HepG2 (cell line): ENCODE measurements around the gene TNFSF13. TPM values are rescaled to one million over a fixed set of nuclear protein-coding genes. Genes with fewer than 3 reads are reported as not detected.

Experiments used
- ARID3A ChIP-seq: IDR thresholded peaks from 2 replicates; pipeline ENCODE4 v1.6.1; 2012; ENCODE audit warnings: low read depth, low read length, improper control_type of control experiment
- BORCS8-MEF2B ChIP-seq: sonication (generic); formaldehyde crosslinking; IDR thresholded peaks from 2 replicates; pipeline ENCODE4 v1.8.0; 2022; ENCODE audit warnings: mild to moderate bottlenecking, missing genetic modification reagents
- CREM ChIP-seq, 2 experiments: sonication (generic) in 1 of 2; formaldehyde crosslinking in 1 of 2; IDR thresholded peaks; 2 replicates each; pipeline versions ENCODE4 v1.4.0 to v1.6.1; 2016 to 2020; ENCODE audit warnings: antibody characterized with exemption in 1 of 2, mild to moderate bottlenecking in 1 of 2, missing genetic modification reagents in 1 of 2
- DMAP1 ChIP-seq: IDR thresholded peaks from 2 replicates; pipeline ENCODE4 v1.6.1; 2016
- E2F2 ChIP-seq: sonication (generic); formaldehyde crosslinking; IDR thresholded peaks from 2 replicates; pipeline ENCODE4 v1.4.0; 2020; ENCODE audit warnings: missing genetic modification reagents, borderline replicate concordance
- EED ChIP-seq: sonication (generic); formaldehyde crosslinking; IDR thresholded peaks from 2 replicates; pipeline ENCODE4 v1.5.0; 2020; ENCODE audit warnings: mild to moderate bottlenecking, missing genetic modification reagents
- IRF2 ChIP-seq: IDR thresholded peaks from 2 replicates; pipeline ENCODE4 v1.6.1; 2018; ENCODE audit warnings: missing genetic modification reagents, missing compliant biosample characterization
- KAT7 ChIP-seq: IDR thresholded peaks from 2 replicates; pipeline ENCODE4 v1.6.1; 2018; ENCODE audit warnings: borderline replicate concordance, missing compliant biosample characterization
- KLF11 ChIP-seq: IDR thresholded peaks from 2 replicates; pipeline ENCODE4 v1.6.1; 2016; ENCODE audit warnings: missing compliant biosample characterization
- MATR3 ChIP-seq: sonication (generic); formaldehyde crosslinking; IDR thresholded peaks from 2 replicates; pipeline ENCODE4 v1.4.0; 2020; ENCODE audit warnings: missing genetic modification reagents
- MXD3 ChIP-seq: IDR thresholded peaks from 2 replicates; pipeline ENCODE4 v1.6.1; 2016; ENCODE audit warnings: mild to moderate bottlenecking, missing biosample characterization, missing genetic modification reagents
- NCOA2 ChIP-seq: sonication (generic); formaldehyde crosslinking; IDR thresholded peaks from 2 replicates; pipeline ENCODE4 v1.8.0; 2022; ENCODE audit warnings: inconsistent platforms
- SP4 ChIP-seq: sonication (generic); formaldehyde crosslinking; IDR thresholded peaks from 2 replicates; pipeline ENCODE4 v1.8.1; 2023; ENCODE audit warnings: mild to moderate bottlenecking, missing genetic modification reagents
- SPEN ChIP-seq: sonication (generic); formaldehyde crosslinking; IDR thresholded peaks from 2 replicates; pipeline ENCODE4 v1.5.1; 2020; ENCODE audit warnings: low read depth, mild to moderate bottlenecking, missing genetic modification reagents
- TEF ChIP-seq: sonication (generic); formaldehyde crosslinking; IDR thresholded peaks from 2 replicates; pipeline ENCODE4 v1.5.0; 2020; ENCODE audit warnings: missing genetic modification reagents
- YY1 ChIP-seq: IDR thresholded peaks from 2 replicates; pipeline ENCODE4 v1.6.1; 2011; ENCODE audit warnings: low read length, low read depth, moderate library complexity, mild to moderate bottlenecking; ENCODE audit not compliant: insufficient read depth, insufficient replicate concordance
- ZBTB25 ChIP-seq: IDR thresholded peaks from 2 replicates; pipeline ENCODE4 v1.6.1; 2018; ENCODE audit warnings: missing genetic modification reagents
- ZC3H13 ChIP-seq: sonication (generic); formaldehyde crosslinking; IDR thresholded peaks from 2 replicates; pipeline ENCODE4 v1.8.1; 2023; ENCODE audit warnings: mild to moderate bottlenecking, missing genetic modification reagents, moderate library complexity
- ZFP37 ChIP-seq: sonication (generic); formaldehyde crosslinking; IDR thresholded peaks from 2 replicates; pipeline ENCODE4 v1.4.0; 2020; ENCODE audit warnings: missing genetic modification reagents, borderline replicate concordance
- ZNF136 ChIP-seq: sonication (generic); formaldehyde crosslinking; IDR thresholded peaks from 2 replicates; pipeline ENCODE4 v1.8.1; 2022; ENCODE audit warnings: low read depth, mild to moderate bottlenecking, moderate library complexity, missing genetic modification reagents
- ZNF143 ChIP-seq: sonication (generic); formaldehyde crosslinking; IDR thresholded peaks from 2 replicates; pipeline ENCODE4 v1.4.0; 2020; ENCODE audit warnings: missing genetic modification reagents
- ZNF225 ChIP-seq: sonication (generic); formaldehyde crosslinking; IDR thresholded peaks from 2 replicates; pipeline ENCODE4 v1.4.0; 2020; ENCODE audit warnings: mild to moderate bottlenecking, missing genetic modification reagents
- ZNF557 ChIP-seq: sonication (generic); formaldehyde crosslinking; IDR thresholded peaks from 2 replicates; pipeline ENCODE4 v1.4.0; 2020; ENCODE audit warnings: missing genetic modification reagents
- ZNF563 ChIP-seq: sonication (generic); formaldehyde crosslinking; IDR thresholded peaks from 2 replicates; pipeline ENCODE4 v1.8.0; 2022; ENCODE audit warnings: mild to moderate bottlenecking, moderate library complexity, missing genetic modification reagents
- ZNF605 ChIP-seq: sonication (generic); formaldehyde crosslinking; IDR thresholded peaks from 2 replicates; pipeline ENCODE4 v1.8.0; 2022; ENCODE audit warnings: mild to moderate bottlenecking, missing genetic modification reagents
- ZNF616 ChIP-seq: sonication (generic); formaldehyde crosslinking; IDR thresholded peaks from 2 replicates; pipeline ENCODE4 v1.5.0; 2020; ENCODE audit warnings: low read depth, mild to moderate bottlenecking, missing genetic modification reagents
- polyA plus RNA-seq, 8 experiments: library from polyadenylated mRNA; depleted of rRNA in 3 of 8; stranded (reverse) in 7 of 8; unstranded in 1 of 8; fragments of >200 nt; fragmentation: Illumina TruSeq in 4 of 8; extraction: Trizol in 4 of 8; gene quantifications; 2 replicates each; pipeline versions ENCODE4 v1.2.1 to v1.2.3, GENCODE V29; 2011 to 2016; ENCODE audit warnings: low read depth in 4 of 8, missing spikeins in 1 of 8, mixed read lengths in 1 of 8; ENCODE audit not compliant: insufficient read depth in 1 of 8
- total RNA-seq, 5 experiments: library from RNA; depleted of rRNA; stranded (reverse); fragments of >200 nt; fragmentation: Illumina TruSeq; extraction: Trizol; gene quantifications; 2 replicates each; pipeline ENCODE4 v1.2.3, GENCODE V29; 2016; ENCODE audit warnings: low read depth in 1 of 5

Gene TNFSF13
- total and polyA plus RNA-seq, 2 of the 13 experiments (the other 11 are each of a cell fraction or from before 2014, with no cell fraction given) = 2.5 to 3.3 TPM

GRCh38 chr17:7561589-7562207 is 3.1 kb downstream of the TNFSF13 start, which contains the start of gene SENP3 (continued):
- TF ChIP-seq E2F2 (CRISPR knock-in tag) = peak; percentile 36; the same call in 1 of the 2 replicates
- no peak for TF ChIP-seq EED (CRISPR knock-in tag)
- no peak for TF ChIP-seq KLF11 (CRISPR knock-in tag)
- TF ChIP-seq ZNF563 (CRISPR knock-in tag) = no peak
- no peak; the same call in none of the 2 replicates for TF ChIP-seq IRF2
- TF ChIP-seq ZNF557 (CRISPR knock-in tag) = no peak
- TF ChIP-seq CREM (IDR thresholded peaks at IDR 0.05) = peak; percentile 70
- TF ChIP-seq CREM (CRISPR knock-in tag; IDR thresholded peaks at IDR 0.05) = peak; percentile 72; the same call in 1 of the 2 replicates
- 0 out of 2 replicates have a peak, but pooled peaks have one; percentile 5 for TF ChIP-seq ZNF225
- TF ChIP-seq ZBTB25 (CRISPR knock-in tag) = peak; percentile 74; the same call in 1 of the 2 replicates
- TF ChIP-seq KAT7 (CRISPR knock-in tag) = peak; percentile 91; the same call in 1 of the 2 replicates
- TF ChIP-seq ZNF143 = peak; percentile 49; the same call in 1 of the 2 replicates
- no peak for TF ChIP-seq ZNF605 (CRISPR knock-in tag)
- no peak for TF ChIP-seq TEF (CRISPR knock-in tag)
- no peak for TF ChIP-seq ZFP37 (CRISPR knock-in tag)
- TF ChIP-seq MXD3 (CRISPR knock-in tag) = no peak; the same call in 1 of the 2 replicates
- TF ChIP-seq MATR3 = no peak
- TF ChIP-seq ARID3A = no peak
- 0 out of 2 replicates have a peak, but pooled peaks have one; percentile 51 for TF ChIP-seq ZNF616 (CRISPR knock-in tag)
- TF ChIP-seq SPEN (CRISPR knock-in tag) = peak; percentile 58; the same call in 1 of the 2 replicates
- peak; percentile 68 for TF ChIP-seq YY1
- peak; percentile 78 for TF ChIP-seq DMAP1 (CRISPR knock-in tag)
- TF ChIP-seq ZC3H13 (CRISPR knock-in tag) = 0 out of 2 replicates have a peak, but pooled peaks have one; percentile 41
- TF ChIP-seq ZNF136 (CRISPR knock-in tag) = no peak
- no peak for TF ChIP-seq NCOA2 (CRISPR knock-in tag)
- TF ChIP-seq BORCS8-MEF2B = no peak
- TF ChIP-seq SP4 = no peak
